ENCODE measurements around the gene ITPR2. TPM values are rescaled to one million over a fixed set of nuclear protein-coding genes. Genes with fewer than 3 reads are reported as not detected.

Gene ITPR2
- total RNA-seq, 3 donors from 2014 or later, result 33.3 to 60.8 (median 54.0) TPM

- TF ChIP-seq CTCF (IDR thresholded peaks at IDR 0.05), result no peak
- H3K9me3 ChIP-seq, result no peaks in the 10 kb centered on the region
- intact Hi-C loops (cut with DNase I, micrococcal nuclease), result no loop called here
- no peak overlapping the region for H3K4me3 ChIP-seq
- no peaks in the 10 kb centered on the region for H3K4me1 ChIP-seq (ENCODE audit: low read depth)
- ATAC-seq, result peak; percentile 71
- H3K36me3 ChIP-seq (ENCODE audit: low read depth), result no peaks in the 10 kb centered on the region
- DNase-seq, result no peak
Observed at GRCh38 chr12:26473291-26473690, 359.7 kb downstream of the ITPR2 start.

DNA sequence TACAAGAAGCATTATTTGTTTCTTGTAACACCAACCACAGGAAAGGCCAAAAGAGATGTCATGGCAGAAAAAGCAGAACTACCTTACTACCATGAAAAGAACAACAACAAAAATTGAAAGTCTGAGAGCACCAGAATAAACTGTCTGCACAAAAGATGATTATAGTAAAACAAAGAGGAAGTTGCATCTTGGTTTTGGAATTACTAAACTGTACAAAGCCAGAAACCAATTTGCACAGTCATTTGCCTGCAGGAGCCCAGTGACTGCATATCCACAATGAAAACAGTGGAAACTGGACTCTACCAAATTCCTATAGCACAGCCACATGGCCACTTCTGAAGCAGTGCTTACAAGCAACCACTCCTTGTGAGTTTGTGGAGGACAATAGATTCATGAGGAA lies 361.4 kb downstream of the ITPR2 start:
- no peak for TF ChIP-seq CTCF (IDR thresholded peaks at IDR 0.05)
- H3K36me3 ChIP-seq (ENCODE audit: low read depth), result no peaks in the 10 kb centered on the region
- ATAC-seq (peak; percentile 42), DNase-seq (no peak)
- H3K4me3 ChIP-seq, result no peak overlapping the region
- no peaks in the 10 kb centered on the region for H3K9me3 ChIP-seq
- H3K4me1 ChIP-seq (ENCODE audit: low read depth), result no peaks in the 10 kb centered on the region
- intact Hi-C loops (cut with DNase I, micrococcal nuclease), result no loop called here

DNA sequence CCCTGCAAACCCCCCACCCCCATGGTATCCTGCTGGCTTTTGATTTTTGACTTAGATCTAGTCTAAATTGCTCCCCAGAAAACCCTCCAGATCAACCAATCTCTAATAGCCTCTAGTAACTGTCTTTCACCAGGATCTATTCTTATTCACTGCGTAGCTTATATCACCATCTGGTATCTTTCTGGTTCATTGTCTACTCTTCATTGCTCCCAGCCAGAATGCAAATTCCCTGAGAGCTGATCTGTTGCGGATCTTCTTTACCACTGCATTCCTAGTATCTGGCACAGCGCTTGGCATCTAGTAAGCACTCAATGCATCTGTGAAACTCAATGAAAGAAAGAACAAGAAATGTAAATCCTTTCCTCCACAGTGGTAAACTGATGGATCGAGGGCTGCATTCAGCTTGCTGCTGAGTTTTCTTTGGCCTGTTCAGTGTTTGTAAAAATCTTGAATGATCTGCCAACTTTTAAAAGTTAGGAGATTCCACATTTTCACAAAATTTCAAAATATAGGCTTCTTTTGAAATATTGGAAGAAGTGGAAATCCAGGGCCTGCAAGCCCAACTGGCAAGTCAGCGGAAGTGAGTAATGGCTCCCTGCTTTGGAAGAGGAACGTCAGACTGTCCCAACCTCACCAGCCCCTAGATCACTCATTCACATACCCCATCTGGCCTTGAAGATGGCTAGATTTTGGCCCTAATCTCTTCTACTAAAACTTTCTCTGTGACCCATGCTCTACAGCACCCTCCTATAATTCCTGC lies 363.4 kb downstream of the ITPR2 start:
- Histone ChIP-seq H3K36me3 (ENCODE audit: low read depth) (no peaks in the 10 kb centered on the region), H3K4me1 (ENCODE audit: low read depth) (no peaks in the 10 kb centered on the region), H3K4me3 (no peak overlapping the region), H3K9me3 (no peaks in the 10 kb centered on the region)
- ATAC-seq (no peak), DNase-seq (no peak)
- intact Hi-C loops (cut with DNase I, micrococcal nuclease), result no loop called here
- no peak for TF ChIP-seq CTCF (IDR thresholded peaks at IDR 0.05)

DNA sequence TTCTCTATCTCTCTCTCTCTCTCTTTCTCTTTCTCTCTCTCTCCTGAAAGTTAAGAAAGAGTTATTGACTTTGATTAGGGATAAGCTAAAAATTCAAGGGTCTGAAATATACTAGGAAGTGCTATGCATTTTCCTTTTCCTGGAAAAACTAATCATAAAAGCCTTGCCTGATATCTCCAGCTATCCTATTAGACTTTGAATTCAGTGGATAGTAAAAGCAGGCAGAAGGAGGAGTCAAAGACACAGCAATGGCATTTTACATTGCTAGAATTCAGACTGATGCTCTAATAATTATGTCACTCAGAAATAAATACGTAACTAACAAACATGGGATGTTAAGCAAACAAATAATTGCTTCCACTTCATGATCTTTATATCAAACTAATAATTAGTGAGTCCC lies 365.6 kb downstream of the ITPR2 start:
- ATAC-seq (no peak), DNase-seq (no peak)
- no peaks in the 10 kb centered on the region for H3K4me1 ChIP-seq (ENCODE audit: low read depth)
- H3K4me3 ChIP-seq, result no peak overlapping the region
- no peaks in the 10 kb centered on the region for H3K36me3 ChIP-seq (ENCODE audit: low read depth)
- H3K9me3 ChIP-seq, result no peaks in the 10 kb centered on the region
- intact Hi-C loops (cut with DNase I, micrococcal nuclease), result no loop called here
- TF ChIP-seq CTCF (IDR thresholded peaks at IDR 0.05), result no peak

GRCh38 chr12:26466726-26467125 lies 366.3 kb downstream of the ITPR2 start:
- Histone ChIP-seq H3K4me3 (no peak overlapping the region), H3K36me3 (ENCODE audit: low read depth) (no peaks in the 10 kb centered on the region), H3K9me3 (no peaks in the 10 kb centered on the region), H3K4me1 (ENCODE audit: low read depth) (no peaks in the 10 kb centered on the region)
- DNase-seq, result no peak
- intact Hi-C loops (cut with DNase I, micrococcal nuclease), result no loop called here
- no peak for TF ChIP-seq CTCF (IDR thresholded peaks at IDR 0.05)
- ATAC-seq, result no peak

Measured in mucosa of descending colon (tissue), 3 donors.